ENCODE results near the gene DAP.

DAP gene

GRCh38 chr5:10629682-10630081, 131.4 kb downstream of the DAP start:
- DNase-seq: no peak

Data from islet precursor cell (in vitro differentiated cells).